Lower leg skin (tissue), 4 donors: Measurements from ENCODE around the gene HDAC4. TPM values are rescaled to one million over a fixed set of nuclear protein-coding genes. Genes with fewer than 3 reads are reported as not detected.

ENCODE experiments used
- DNase-seq, 2 donors: peaks; one replicate each; pipeline ENCODE4 v3.0.0-alpha.2; 2019; ENCODE audit warnings: low spot score in 2 of 2
- H3K4me3 ChIP-seq: fragments of 200-600 bp; sonication (generic); 2 replicates; pipeline ENCODE4 v1.5.1; 2017; ENCODE audit warnings: mild to moderate bottlenecking, low read depth; ENCODE audit not compliant: poor library complexity, severe bottlenecking
- POLR2A ChIP-seq, 2 donors: fragments of 450-650 bp; IDR thresholded peaks; one replicate each; pipeline ENCODE4 v1.6.1; 2016 to 2017; ENCODE audit warnings: antibody characterized with exemption in 2 of 2, mild to moderate bottlenecking in 1 of 2, moderate library complexity in 1 of 2
- WGBS, 2 donors: methylation state at CpG; one replicate each; pipeline ENCODE4 v1.1.5; 2018; 5-methylcytosine and 5-hydroxymethylcytosine counted together
- intact Hi-C: fragments of 100-400 bp; cut with DNase I; formaldehyde crosslinking; loops from one replicate; pipeline ENCODE4 v1.15.0; 2023; ENCODE audit warnings: low total_unique reads
- total RNA-seq, 4 donors: library from RNA; depleted of rRNA; stranded (reverse); fragments of >200 nt; gene quantifications; one replicate each; pipeline ENCODE4 v1.1.0, GENCODE V29; 2016
- TF ChIP-seq, protein P1 (sequence below), 3 donors: fragments of 450-650 bp; IDR thresholded peaks; one replicate each; pipeline ENCODE4 v1.5.1; 2016; ENCODE audit warnings: antibody characterized with exemption in 3 of 3, mild to moderate bottlenecking in 3 of 3, moderate library complexity in 2 of 3

HDAC4 gene
- total RNA-seq, 4 donors from 2014 or later, result 27.4 to 85.5 (median 57.9) TPM

DNA sequence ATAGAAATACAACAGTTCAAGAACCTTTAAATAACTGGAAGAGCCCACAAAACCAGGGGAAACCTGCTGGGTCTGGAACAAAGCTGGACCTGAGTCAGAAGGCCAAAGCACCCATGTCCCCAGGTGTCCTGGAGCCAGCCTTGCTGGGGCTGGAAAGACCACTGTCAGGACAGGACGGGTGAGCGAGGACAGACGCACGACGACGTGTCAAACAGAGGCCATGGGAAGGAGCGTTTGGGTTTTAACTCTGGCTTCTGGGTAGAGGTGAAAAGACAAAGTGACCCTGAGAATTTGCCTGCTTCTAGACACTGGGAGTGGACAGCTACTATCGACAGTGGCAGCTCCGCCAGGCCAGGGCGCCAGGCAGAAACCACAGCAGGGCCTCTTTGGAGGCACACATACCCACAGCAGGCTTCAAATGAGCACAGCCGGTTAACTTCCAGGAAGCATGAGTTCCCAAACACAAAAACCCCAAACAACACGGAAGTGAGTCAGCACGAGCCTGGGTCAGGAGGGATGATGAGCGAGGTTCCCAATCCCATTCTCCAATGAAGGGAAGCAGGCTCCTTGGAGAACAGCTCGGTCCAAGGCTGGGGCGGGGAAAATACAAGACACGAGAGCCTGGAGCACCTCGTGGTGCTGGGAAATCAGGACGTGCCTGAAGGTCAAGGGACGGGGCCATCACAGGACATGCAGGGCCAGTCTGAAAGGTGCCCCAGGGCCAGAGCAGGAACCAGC is 344.9 kb downstream of the HDAC4 start:
- intact Hi-C loops, result no loop called here
- H3K4me3 ChIP-seq, result no peak overlapping the region
- DNase-seq, result no peak
- WGBS, 2 donors, result 91 to 93% methylated on average over 20 of the region's 20 CpGs
- TF ChIP-seq, protein P1, sequence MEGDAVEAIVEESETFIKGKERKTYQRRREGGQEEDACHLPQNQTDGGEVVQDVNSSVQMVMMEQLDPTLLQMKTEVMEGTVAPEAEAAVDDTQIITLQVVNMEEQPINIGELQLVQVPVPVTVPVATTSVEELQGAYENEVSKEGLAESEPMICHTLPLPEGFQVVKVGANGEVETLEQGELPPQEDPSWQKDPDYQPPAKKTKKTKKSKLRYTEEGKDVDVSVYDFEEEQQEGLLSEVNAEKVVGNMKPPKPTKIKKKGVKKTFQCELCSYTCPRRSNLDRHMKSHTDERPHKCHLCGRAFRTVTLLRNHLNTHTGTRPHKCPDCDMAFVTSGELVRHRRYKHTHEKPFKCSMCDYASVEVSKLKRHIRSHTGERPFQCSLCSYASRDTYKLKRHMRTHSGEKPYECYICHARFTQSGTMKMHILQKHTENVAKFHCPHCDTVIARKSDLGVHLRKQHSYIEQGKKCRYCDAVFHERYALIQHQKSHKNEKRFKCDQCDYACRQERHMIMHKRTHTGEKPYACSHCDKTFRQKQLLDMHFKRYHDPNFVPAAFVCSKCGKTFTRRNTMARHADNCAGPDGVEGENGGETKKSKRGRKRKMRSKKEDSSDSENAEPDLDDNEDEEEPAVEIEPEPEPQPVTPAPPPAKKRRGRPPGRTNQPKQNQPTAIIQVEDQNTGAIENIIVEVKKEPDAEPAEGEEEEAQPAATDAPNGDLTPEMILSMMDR (IDR thresholded peaks at IDR 0.05), result no peak
- TF ChIP-seq POLR2A (IDR thresholded peaks at IDR 0.05), result no peak

DNA sequence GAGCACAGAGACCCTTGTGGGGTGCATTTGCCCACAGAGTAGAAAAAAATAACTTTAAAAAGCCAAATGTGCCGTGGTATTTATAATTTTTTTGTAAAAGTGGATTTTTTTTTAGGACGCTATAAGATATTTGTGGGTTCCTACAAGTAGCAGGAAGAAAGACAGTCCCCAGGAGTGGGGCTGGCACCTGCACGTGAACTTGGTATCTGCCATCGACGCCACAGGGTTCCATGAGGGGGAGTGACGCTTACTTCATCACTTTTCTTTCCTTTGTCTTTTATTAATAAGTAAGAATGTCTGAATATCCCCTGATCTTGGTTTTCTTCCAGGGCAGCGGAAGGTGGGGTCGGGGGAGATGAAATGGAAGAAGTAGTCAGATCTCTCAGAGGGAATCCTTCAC is 345.9 kb downstream of the HDAC4 start:
- intact Hi-C loops, result no loop called here
- no peak for DNase-seq
- TF ChIP-seq, protein P1 (IDR thresholded peaks at IDR 0.05), result no peak
- TF ChIP-seq POLR2A (IDR thresholded peaks at IDR 0.05), result no peak
- WGBS, 2 donors, result 96 to 97% methylated on average over 8 of the region's 8 CpGs
- H3K4me3 ChIP-seq, result no peak overlapping the region

DNA sequence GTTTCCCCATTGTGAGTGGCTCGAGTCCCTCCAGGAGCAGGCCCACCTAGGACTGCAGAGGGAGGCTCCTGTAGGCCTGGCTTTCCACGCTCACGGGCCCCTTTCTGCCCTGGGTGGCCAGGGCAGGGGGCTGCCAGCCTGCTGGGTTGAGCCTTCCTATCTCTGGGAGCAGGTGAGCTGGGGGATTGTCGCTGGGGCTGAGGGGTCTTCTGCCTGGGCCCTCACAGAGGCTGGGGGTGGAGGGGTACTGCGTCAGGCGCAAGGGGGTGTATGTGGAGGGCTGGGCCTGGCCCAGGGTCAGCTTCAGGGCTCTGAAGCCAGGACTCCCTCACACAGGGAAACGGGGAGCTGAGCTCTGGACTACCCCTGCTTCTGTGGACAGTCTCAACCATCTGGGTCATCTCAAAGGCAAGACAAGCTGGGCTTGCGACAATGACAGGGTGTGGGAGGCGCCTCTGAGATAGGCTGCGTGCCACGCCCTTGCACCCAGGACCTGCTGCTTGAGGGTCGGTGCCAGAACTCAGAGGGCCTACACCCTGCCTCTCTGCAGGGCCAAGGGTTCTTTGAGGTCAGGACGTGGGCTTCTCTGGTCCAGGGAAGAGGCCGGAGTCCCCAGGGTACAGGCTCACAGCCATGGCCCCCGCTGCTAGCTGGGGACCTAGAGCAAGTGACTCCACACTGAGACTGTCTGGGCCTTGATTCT is 346.9 kb downstream of the HDAC4 start:
- H3K4me3 ChIP-seq, result no peak overlapping the region
- intact Hi-C loops, result no loop called here
- TF ChIP-seq, protein P1 (IDR thresholded peaks at IDR 0.05), result no peak
- TF ChIP-seq POLR2A (IDR thresholded peaks at IDR 0.05), result no peak
- 95 to 96% methylated on average over 14 to 15 of the region's 15 CpGs for WGBS, 2 donors
- DNase-seq, result no peak

DNA sequence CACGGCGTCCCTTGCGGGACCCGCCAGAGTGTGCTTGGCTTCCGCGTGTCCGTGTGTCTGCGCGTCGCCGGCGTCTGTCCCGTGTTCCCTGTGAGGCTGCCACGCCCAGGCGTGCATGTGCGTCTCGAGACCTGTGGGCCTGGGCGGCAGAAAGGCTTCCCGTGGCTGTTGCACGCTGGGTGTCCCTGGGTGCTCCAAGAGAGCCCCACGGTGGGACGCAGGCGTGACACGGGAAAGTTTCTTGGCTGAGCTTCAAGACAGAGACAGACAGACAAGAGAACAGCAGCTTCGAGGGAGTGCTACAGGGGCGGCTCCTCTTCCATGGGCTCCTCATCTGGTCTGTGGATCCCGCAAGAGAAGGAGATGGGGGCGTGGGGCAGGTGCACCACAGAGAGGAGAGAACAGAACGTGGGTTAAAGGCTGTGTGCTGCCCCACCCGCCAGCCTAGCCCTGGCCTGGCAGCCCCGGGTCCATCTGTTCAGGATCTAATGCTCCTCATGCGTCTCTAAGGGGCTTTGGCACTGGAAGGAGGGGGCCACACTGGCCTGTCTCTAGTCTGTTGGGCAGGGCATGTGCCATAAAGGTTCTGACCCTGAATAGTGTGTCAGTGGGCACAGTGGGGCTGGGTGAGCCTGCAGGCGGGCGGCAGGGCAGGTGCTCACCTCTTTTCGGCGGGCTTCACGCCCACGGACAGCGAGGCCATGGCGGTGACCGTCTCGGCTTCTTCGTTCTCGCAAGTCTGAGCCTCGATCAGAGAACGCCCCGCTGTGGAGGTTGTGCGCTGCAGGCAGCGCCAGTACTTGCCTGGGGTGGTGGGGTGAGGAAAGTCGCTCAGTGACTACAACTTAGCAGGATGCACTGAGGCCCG is 347.8 kb downstream of the HDAC4 start:
- TF ChIP-seq, protein P1 (IDR thresholded peaks at IDR 0.05), result no peak
- no peak for TF ChIP-seq POLR2A (IDR thresholded peaks at IDR 0.05)
- H3K4me3 ChIP-seq, result no peak overlapping the region
- intact Hi-C loops, result no loop called here
- 96 to 97% methylated on average over 51 of the region's 51 CpGs for WGBS, 2 donors
- DNase-seq, result no peak

DNA sequence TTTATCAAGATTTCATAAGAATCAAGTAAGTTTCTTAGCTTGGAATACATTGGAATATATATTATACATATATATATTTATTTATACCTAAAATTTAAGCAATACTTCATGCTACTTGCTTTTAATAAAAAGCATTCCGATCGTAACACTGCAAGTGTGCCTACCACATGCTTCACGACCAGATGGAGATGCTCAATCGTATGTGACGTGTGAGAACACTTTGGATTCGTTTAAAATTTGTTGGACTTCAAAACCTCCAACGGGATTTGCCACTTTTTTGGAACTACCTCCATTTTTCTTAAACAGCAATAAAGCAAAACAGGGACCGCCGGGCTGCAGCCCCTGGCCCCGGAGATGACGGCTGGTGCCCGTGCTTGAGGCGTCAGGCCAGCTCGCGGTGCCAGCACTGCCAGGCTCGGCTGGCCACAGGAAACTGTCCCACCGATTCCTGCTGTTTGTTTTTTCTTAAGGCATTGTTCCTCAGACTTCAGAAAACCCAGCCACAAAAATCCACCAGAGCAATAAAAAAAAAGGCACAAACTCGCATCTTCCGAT is 348.9 kb downstream of the HDAC4 start:
- no peak for DNase-seq
- H3K4me3 ChIP-seq, result no peak overlapping the region
- 85 to 91% methylated on average over 19 of the region's 19 CpGs for WGBS, 2 donors
- no peak for TF ChIP-seq POLR2A (IDR thresholded peaks at IDR 0.05)
- TF ChIP-seq, protein P1 (IDR thresholded peaks at IDR 0.05), result no peak
- intact Hi-C loops, result no loop called here
